GM23338 (cell line): Measurements from ENCODE around the gene MRRF. TPM values are rescaled to one million over a fixed set of nuclear protein-coding genes. Genes with fewer than 3 reads are reported as not detected.

Experiments used
- ATAC-seq: fragments of 200-7000 bp; cut with Tn5 transposase; 3 replicates; pipeline ENCODE4 v1.9.1; 2020
- DNase-seq: peaks from one replicate; pipeline ENCODE4 v3.0.0-alpha.2; 2015; ENCODE audit warnings: low spot score
- H2AFZ ChIP-seq: fragments of 200-600 bp; sonication (generic); 2 replicates; pipeline ENCODE4 v1.8.0; 2016; ENCODE audit warnings: antibody characterized with exemption, mild to moderate bottlenecking, moderate library complexity
- H3F3A ChIP-seq: fragments of 200-600 bp; sonication (generic); replicated peaks from 2 replicates; pipeline ENCODE4 v1.8.0; 2017; ENCODE audit warnings: antibody characterized with exemption, mixed run types, low read depth
- H3K27ac ChIP-seq: fragments of 200-600 bp; sonication (generic); 2 replicates; pipeline ENCODE4 v1.6.1; 2016; ENCODE audit warnings: low read depth
- H3K27me3 ChIP-seq: fragments of 200-600 bp; sonication (generic); 2 replicates; pipeline ENCODE4 v1.8.0; 2016; ENCODE audit warnings: mild to moderate bottlenecking, mixed run types, moderate library complexity; ENCODE audit not compliant: insufficient read depth
- H3K36me3 ChIP-seq: fragments of 200-600 bp; sonication (generic); 2 replicates; pipeline ENCODE4 v1.8.0; 2016; ENCODE audit warnings: mild to moderate bottlenecking; ENCODE audit not compliant: insufficient read depth
- H3K4me1 ChIP-seq: fragments of 200-600 bp; sonication (generic); 2 replicates; pipeline ENCODE4 v1.8.0; 2016; ENCODE audit warnings: mild to moderate bottlenecking, moderate library complexity; ENCODE audit not compliant: insufficient read depth
- H3K4me2 ChIP-seq: fragments of 200-600 bp; sonication (generic); 2 replicates; pipeline ENCODE4 v1.7.1; 2017; ENCODE audit warnings: mixed run types
- H3K4me3 ChIP-seq: fragments of 200-600 bp; sonication (generic); 2 replicates; pipeline ENCODE4 v1.6.1; 2016; ENCODE audit warnings: mixed run types
- H3K79me2 ChIP-seq: fragments of 200-600 bp; sonication (generic); replicated peaks from 2 replicates; pipeline ENCODE4 v1.8.0; 2017; ENCODE audit warnings: mild to moderate bottlenecking; ENCODE audit not compliant: insufficient read depth
- H3K9me2 ChIP-seq: fragments of 200-600 bp; sonication (generic); 2 replicates; pipeline ENCODE4 v1.8.0; 2017; ENCODE audit not compliant: insufficient read depth
- H4K20me1 ChIP-seq: fragments of 200-600 bp; sonication (generic); replicated peaks from 2 replicates; pipeline ENCODE4 v1.8.0; 2017; ENCODE audit warnings: mild to moderate bottlenecking; ENCODE audit not compliant: insufficient read depth
- H3K27ac Mint-ChIP-seq: 2 replicates; pipeline ENCODE4 v1.8.0; 2020; ENCODE audit warnings: inconsistent platforms, mild to moderate bottlenecking, moderate library complexity, mixed read lengths
- H3K27me3 Mint-ChIP-seq: 3 replicates; pipeline ENCODE4 v1.8.0; 2022; ENCODE audit warnings: low read depth, mild to moderate bottlenecking, moderate library complexity, mixed read lengths, inconsistent platforms; ENCODE audit not compliant: insufficient read depth, poor library complexity
- H3K36me3 Mint-ChIP-seq: 3 replicates; pipeline ENCODE4 v1.8.0; 2021; ENCODE audit warnings: low read depth, mild to moderate bottlenecking, inconsistent platforms, moderate library complexity, mixed read lengths
- H3K4me1 Mint-ChIP-seq: 3 replicates; pipeline ENCODE4 v1.8.0; 2020; ENCODE audit warnings: mild to moderate bottlenecking, inconsistent platforms, mixed read lengths
- H3K4me3 Mint-ChIP-seq: 3 replicates; pipeline ENCODE4 v1.8.0; 2021; ENCODE audit warnings: moderate library complexity, mild to moderate bottlenecking, inconsistent platforms, mixed read lengths
- H3K9me3 Mint-ChIP-seq: 3 replicates; pipeline ENCODE4 v1.8.0; 2020; ENCODE audit warnings: moderate library complexity, mild to moderate bottlenecking, inconsistent platforms, mixed read lengths
- CREB1 ChIP-seq: fragments of 250-450 bp; sonication (Bioruptor Pico); IDR thresholded peaks from 2 replicates; pipeline ENCODE4 v1.5.0; 2020; ENCODE audit warnings: low read depth, mild to moderate bottlenecking, moderate library complexity
- CTCF ChIP-seq, 2 experiments: fragments of 200-600 bp in 1 of 2; sonication (generic) in 1 of 2; conservative IDR thresholded peaks; 2 replicates each; pipeline versions ENCODE4 v1.5.1 to v1.6.1; 2016 to 2017; ENCODE audit warnings: antibody characterized with exemption in 2 of 2, low read depth in 2 of 2, mild to moderate bottlenecking in 2 of 2, moderate library complexity in 1 of 2
- ETS1 ChIP-seq: IDR thresholded peaks from 2 replicates; pipeline ENCODE4 v1.6.1; 2016; ENCODE audit warnings: antibody characterized with exemption
- EZH2 ChIP-seq: fragments of 200-600 bp; sonication (generic); IDR thresholded peaks from one replicate; pipeline ENCODE4 v1.8.0; 2017; ENCODE audit warnings: antibody characterized with exemption, mild to moderate bottlenecking, low read depth; ENCODE audit not compliant: unreplicated experiment
- EZH2phosphoT487 ChIP-seq: fragments of 200-600 bp; sonication (generic); IDR thresholded peaks from one replicate; pipeline ENCODE4 v1.8.1; 2018; ENCODE audit warnings: antibody characterized with exemption; ENCODE audit not compliant: unreplicated experiment
- JUNB ChIP-seq: IDR thresholded peaks from one replicate; pipeline ENCODE4 v1.6.1; 2016; ENCODE audit warnings: antibody characterized with exemption; ENCODE audit not compliant: unreplicated experiment
- NANOG ChIP-seq: IDR thresholded peaks from 2 replicates; pipeline ENCODE4 v1.6.1; 2016; ENCODE audit warnings: antibody characterized with exemption, borderline replicate concordance
- POLR2AphosphoS5 ChIP-seq: IDR thresholded peaks from 2 replicates; pipeline ENCODE4 v1.6.1; 2016; ENCODE audit warnings: antibody characterized with exemption, low read depth
- REST ChIP-seq: IDR thresholded peaks from one replicate; pipeline ENCODE4 v1.6.1; 2018; ENCODE audit warnings: antibody characterized with exemption; ENCODE audit not compliant: unreplicated experiment
- STAT1 ChIP-seq: IDR thresholded peaks from one replicate; pipeline ENCODE4 v1.6.1; 2016; ENCODE audit warnings: antibody characterized with exemption; ENCODE audit not compliant: unreplicated experiment
- ZNF114 ChIP-seq: fragments of 250-450 bp; sonication (Bioruptor Pico); IDR thresholded peaks from 2 replicates; pipeline ENCODE4 v1.5.0; 2020; ENCODE audit warnings: mild to moderate bottlenecking, moderate library complexity
- ZNF331 ChIP-seq: fragments of 250-450 bp; sonication (Bioruptor Pico); IDR thresholded peaks from 2 replicates; pipeline ENCODE4 v1.5.0; 2020; ENCODE audit warnings: low read depth, mild to moderate bottlenecking, moderate library complexity
- ZNF462 ChIP-seq: fragments of 250-450 bp; sonication (Bioruptor Pico); IDR thresholded peaks from 2 replicates; pipeline ENCODE4 v1.5.0; 2020; ENCODE audit warnings: mild to moderate bottlenecking, moderate library complexity
- polyA plus RNA-seq: library from polyadenylated mRNA; unstranded; fragments of >200 nt; fragmentation: Nextera tagmentation; extraction: Ambion mirVana; gene quantifications from 2 replicates; pipeline ENCODE4 v1.2.1, GENCODE V29; 2016
- total RNA-seq: library from RNA; depleted of rRNA; stranded (reverse); fragments of >200 nt; shearing (Covaris generic); gene quantifications from 2 replicates; pipeline ENCODE4 v1.2.3, GENCODE V29; 2014

The MRRF gene
- total and polyA plus RNA-seq, 2 experiments from 2014 or later = 27.8 to 32.7 TPM

- H3K27ac Mint-ChIP-seq = no peak overlapping the region
- Histone ChIP-seq H3K9me2 (no peaks in the 10 kb centered on the region), H3K4me3 (no peak overlapping the region), H3F3A (no peaks in the 10 kb centered on the region), H2AFZ (no peak overlapping the region), H3K27ac (no peak overlapping the region), H3K36me3 (peaks cover 32% of the 10 kb centered on the region; the same call in 1 of the 2 replicates), H3K79me2 (no peaks in the 10 kb centered on the region), H3K27me3 (no peaks in the 10 kb centered on the region), H3K4me2 (no peak overlapping the region), H4K20me1 (peaks cover 15% of the 10 kb centered on the region; the same call in 1 of the 2 replicates), H3K4me1 (peaks cover 14% of the 10 kb centered on the region)
- H3K9me3 Mint-ChIP-seq = no peaks in the 10 kb centered on the region
- DNase-seq (no peak), ATAC-seq (no peak)
- no peaks in the 10 kb centered on the region for H3K27me3 Mint-ChIP-seq
- TF ChIP-seq CTCF (conservative IDR thresholded peaks at IDR 0.05; ENCODE audit: low read depth in 2 of 2) (no peak), EZH2 (no peak), JUNB (no peak), ETS1 (no peak), ZNF114 (no peak), POLR2AphosphoS5 (no peak), ZNF462 (CRISPR knock-in tag) (no peak), EZH2phosphoT487 (no peak), CREB1 (CRISPR knock-in tag) (no peak), NANOG (no peak), REST (no peak), ZNF331 (CRISPR knock-in tag) (no peak), STAT1 (no peak)
- H3K4me3 Mint-ChIP-seq = no peak overlapping the region
- peaks cover 16% of the 10 kb centered on the region; the same call in 2 of the 3 replicates for H3K36me3 Mint-ChIP-seq
- H3K4me1 Mint-ChIP-seq = peaks cover 12% of the 10 kb centered on the region
Observed at GRCh38 chr9:122286764-122287163, 22.1 kb downstream of the MRRF start.
